HG03095 (cell line): ENCODE measurements around the gene APBB2.

Source experiments
- ATAC-seq: cut with Tn5 transposase; IDR thresholded peaks from one replicate; pipeline ENCODE4 v1.9.1; 2021; ENCODE audit warnings: moderate library complexity; ENCODE audit not compliant: unreplicated experiment

Gene APBB2

GRCh38 chr4:41214136-41214824 lies at the start of gene APBB2:
TSS of gene APBB2 (minus strand) at chr4:41214542. CDS start at chr4:41033254, 181,288 bp downstream.
- peak; percentile 52 for ATAC-seq

- ATAC-seq = no peak
Measured at GRCh38 chr4:41262198-41262597, 47.9 kb upstream of the APBB2 start.

DNA sequence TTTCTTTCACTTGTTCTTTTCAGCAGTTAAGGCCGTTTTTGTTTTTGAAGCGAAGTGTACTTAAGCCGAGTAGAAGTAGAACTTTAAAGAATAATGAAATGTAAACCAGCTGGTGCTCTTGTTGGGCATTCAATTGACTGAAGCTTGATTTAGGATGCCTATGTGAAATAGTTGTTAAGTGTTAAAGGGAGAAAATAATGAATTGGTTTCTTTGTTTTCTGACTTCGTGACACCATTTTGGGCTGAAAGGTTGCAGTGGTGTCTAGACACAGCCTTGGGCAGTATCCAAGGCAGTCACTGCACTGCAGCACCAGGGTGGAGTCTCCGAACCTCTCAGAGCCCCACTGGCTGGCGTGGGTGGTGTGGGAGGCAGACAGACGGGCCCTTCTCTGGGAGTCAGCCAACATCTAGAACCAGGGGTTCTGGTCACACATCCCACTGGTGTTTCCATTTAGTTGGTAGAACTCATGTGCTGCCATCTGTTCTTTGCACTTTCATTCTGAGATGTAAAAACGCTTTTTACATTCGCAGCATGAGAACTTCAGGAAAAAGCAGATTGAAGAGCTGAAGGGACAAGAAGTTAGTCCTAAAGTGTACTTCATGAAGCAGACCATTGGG lies 45.9 kb upstream of the APBB2 start:
- no peak for ATAC-seq

DNA sequence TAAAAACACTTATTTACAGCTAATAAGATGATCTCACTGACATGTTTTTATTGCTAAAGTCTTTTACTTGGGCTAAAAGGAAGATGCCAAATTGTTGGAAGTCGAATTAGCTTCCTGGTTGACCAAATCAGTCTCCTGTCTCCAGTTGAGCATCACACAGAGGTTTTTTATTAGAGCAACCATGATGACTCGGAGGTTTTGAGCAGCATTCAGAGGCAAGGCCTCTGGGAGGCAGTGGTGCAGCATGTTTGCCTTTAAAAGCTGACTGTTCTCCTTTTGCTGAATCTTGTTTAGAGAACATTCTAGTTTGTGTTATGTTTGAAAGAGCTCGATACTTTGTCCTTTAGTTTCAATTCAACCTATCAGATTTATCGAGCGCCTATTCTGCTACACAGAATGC lies 44.4 kb upstream of the APBB2 start:
- no peak for ATAC-seq

- ATAC-seq = no peak
Measured at GRCh38 chr4:41257906-41258305, 43.6 kb upstream of the APBB2 start.

GRCh38 chr4:41257257-41257901 lies 43.0 kb upstream of the APBB2 start:
- ATAC-seq = peak; percentile 42

- peak; percentile 48 for ATAC-seq
Measured at GRCh38 chr4:41256740-41257256, 42.5 kb upstream of the APBB2 start, which contains the start of gene UCHL1. TSS of gene UCHL1 (plus strand) at chr4:41256928. CDS start at chr4:41256977, 49 bp downstream.

DNA sequence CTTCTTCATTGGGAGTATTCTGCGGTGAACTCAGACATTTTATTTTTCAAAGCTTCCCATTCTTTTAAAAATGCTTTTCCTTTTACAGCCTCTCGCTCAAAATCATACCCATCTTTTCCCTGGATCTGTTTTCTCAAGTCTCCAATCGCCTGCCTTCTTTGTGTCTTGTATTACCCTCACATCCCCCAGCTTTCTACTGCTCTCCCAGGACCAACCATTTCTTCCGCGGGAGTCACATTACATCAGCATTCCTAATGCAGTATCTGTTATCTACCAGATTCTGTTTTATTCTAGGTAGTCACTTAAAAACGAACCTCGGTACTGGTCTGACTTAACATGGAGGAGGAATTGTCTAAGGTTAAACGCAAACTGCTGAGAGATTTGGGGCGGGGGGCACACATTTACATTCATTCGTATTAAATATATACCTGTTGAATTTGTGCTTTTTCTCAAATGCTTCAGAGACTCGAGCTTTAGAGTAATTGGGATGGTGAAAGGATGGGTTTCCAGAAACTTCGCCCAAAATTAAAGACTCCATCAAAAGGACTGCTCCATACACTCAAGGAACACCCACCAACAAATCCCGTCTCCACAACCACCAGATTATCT lies 41.9 kb upstream of the APBB2 start:
- no peak for ATAC-seq

DNA sequence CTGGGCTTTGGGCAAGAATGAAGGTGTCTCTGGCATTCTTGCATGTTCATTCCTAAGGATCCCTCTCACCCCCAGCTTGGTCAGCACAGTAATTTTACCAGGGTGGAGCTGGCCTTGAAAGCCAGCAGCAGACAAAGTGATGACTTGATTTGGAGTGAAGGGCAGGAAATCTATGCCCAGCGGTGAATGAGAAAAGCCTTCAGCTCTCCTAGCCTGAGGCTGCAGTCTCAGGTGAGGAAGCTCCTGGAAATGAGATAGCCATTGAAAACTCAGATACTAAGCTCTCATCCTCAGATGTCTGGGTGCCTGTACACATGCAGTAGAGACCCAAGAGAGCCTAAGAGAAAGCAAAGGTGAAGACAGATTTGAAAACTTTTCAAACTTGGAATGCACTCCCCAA lies 31.6 kb upstream of the APBB2 start:
- no peak for ATAC-seq

GRCh38 chr4:41241919-41242318 lies 27.6 kb upstream of the APBB2 start:
- no peak for ATAC-seq

DNA sequence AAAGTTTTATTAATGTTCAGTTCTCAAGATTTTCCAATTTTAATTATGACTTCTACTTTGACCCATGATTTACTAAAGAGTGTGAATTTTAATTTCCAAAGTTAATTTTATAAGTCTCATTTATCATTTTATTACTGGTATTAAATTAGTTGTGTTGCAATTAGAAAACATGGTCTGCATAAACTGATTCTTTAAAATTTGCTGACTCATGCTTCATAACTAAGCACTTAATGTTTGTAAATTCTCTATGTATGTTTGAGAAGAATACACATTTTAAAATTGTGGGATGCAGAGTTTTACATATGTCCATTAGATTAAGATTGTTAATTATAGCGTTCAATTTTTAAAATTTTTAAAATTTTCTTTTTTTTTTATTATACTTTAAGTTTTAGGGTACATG lies 22.2 kb upstream of the APBB2 start:
- no peak for ATAC-seq

DNA sequence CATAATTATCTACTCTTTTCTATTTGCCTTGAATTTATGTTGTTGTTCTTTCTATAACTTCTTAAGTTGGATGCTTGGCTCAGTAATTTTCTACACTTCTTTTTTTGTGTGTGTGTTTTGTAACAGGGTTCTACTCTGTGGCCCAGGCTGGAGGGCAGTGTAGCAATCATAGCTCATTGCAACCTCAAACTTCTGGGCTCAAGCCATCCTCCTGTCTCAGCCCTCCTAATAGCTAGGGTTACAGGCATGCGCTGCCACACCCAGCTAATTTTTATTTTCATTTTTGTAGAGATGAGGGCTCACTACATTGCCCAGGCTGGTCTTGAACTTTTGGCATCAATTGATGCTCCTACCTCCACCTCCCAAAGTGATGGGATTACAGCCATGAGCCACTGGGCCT lies 21.7 kb upstream of the APBB2 start:
- ATAC-seq = no peak

- no peak for ATAC-seq
Measured at GRCh38 chr4:41232856-41233255, 18.5 kb upstream of the APBB2 start.

GRCh38 chr4:41232406-41232805 lies 18.1 kb upstream of the APBB2 start:
- ATAC-seq = no peak

- no peak for ATAC-seq
Measured at GRCh38 chr4:41227902-41228301, 13.6 kb upstream of the APBB2 start.

- ATAC-seq = no peak
Measured at GRCh38 chr4:41221850-41222645, 7.7 kb upstream of the APBB2 start.

DNA sequence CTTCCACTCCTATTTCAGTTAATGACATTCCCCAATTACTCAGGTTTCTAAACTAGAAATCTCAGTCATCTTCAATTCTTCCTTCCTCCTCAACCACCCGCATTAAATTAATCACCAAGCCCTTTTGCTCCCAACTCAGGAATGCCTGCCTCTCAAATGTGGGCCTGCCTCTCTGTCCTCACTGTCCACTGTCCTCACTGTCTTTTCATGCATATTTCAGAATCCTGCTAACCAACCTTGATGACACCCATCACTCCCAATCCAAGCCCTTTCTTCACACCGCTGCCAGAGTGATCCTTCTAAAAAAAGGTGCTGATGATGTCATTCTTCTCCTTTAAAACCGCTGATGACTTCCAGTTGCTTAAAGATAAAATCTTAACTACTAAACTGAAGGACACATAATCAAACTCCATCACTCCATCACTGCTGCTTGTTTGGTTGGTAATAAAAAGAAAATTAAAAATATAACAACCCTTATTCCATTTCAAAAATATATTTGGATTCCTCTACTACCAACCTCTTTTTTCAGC lies 5.1 kb upstream of the APBB2 start:
- ATAC-seq = no peak

DNA sequence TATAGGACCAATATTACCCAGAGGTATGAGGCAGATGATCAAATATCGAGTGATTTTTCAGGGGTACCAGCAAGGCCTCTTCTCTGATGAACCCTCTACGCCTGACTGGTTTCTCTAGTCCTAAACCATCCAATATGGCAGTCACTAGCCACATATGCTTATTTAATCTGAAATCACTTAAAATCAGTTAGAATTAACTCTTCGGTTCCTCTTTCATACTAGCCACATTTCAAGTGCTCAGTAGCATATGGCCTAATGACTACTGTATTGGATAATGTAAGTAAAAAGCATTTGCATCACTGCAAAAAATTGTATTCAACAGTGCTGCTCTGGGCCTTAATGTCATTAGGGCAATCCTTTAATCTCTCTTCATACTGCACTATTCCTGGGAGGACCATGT lies 4.4 kb upstream of the APBB2 start:
- no peak for ATAC-seq

GRCh38 chr4:41217374-41217773 lies 3.0 kb upstream of the APBB2 start:
- ATAC-seq = no peak

DNA sequence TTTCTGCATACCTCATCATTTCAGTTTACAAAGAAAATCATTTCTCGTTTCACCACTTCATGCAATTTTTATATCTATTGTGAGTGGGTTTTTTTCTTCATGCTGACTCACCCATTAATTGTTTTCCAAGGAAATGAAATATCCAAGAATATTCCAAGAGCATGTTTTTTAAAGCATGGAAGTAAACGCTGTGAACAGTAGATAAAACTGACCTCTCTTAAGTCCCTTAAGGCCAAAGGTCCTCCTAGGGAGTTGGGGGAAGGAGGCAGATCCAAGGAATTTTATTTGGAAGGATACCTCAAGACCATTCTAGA lies 2.6 kb upstream of the APBB2 start:
- ATAC-seq = no peak
